MM.1S (cell line): ENCODE results near the gene TMEM169.

Experiments
- DNase-seq: peaks from one replicate; pipeline ENCODE4 v3.0.0-alpha.2; 2015
- H2AFZ ChIP-seq: fragments of 300-600 bp; sonication (generic); 2 replicates; pipeline ENCODE4 v1.6.0; 2016; ENCODE audit warnings: antibody characterized with exemption, low read length
- H3F3A ChIP-seq: fragments of 300-600 bp; sonication (generic); 2 replicates; pipeline ENCODE4 v1.6.1; 2016; ENCODE audit warnings: mild to moderate bottlenecking, antibody characterized with exemption, low read length, moderate library complexity, mixed read lengths; ENCODE audit not compliant: insufficient read depth
- H3K27ac ChIP-seq: fragments of 300-600 bp; sonication (generic); 2 replicates; pipeline ENCODE4 v1.5.1; 2016; ENCODE audit warnings: mild to moderate bottlenecking, low read length
- H3K27me3 ChIP-seq: fragments of 300-600 bp; sonication (generic); replicated peaks from 2 replicates; pipeline ENCODE4 v1.6.0; 2016; ENCODE audit warnings: low read length; ENCODE audit not compliant: insufficient read depth
- H3K36me3 ChIP-seq: fragments of 300-600 bp; sonication (generic); replicated peaks from 2 replicates; pipeline ENCODE4 v1.6.1; 2016; ENCODE audit warnings: mild to moderate bottlenecking, low read length, mixed read lengths; ENCODE audit not compliant: insufficient read depth
- H3K4me1 ChIP-seq: fragments of 300-600 bp; sonication (generic); 2 replicates; pipeline ENCODE4 v1.6.1; 2016; ENCODE audit warnings: low read length, mixed read lengths
- H3K4me2 ChIP-seq: fragments of 300-600 bp; sonication (generic); 2 replicates; pipeline ENCODE4 v1.6.0; 2016; ENCODE audit warnings: low read depth, low read length
- H3K4me3 ChIP-seq: fragments of 300-600 bp; sonication (generic); 2 replicates; pipeline ENCODE4 v1.5.1; 2016; ENCODE audit warnings: low read length, mixed read lengths
- H3K79me2 ChIP-seq: fragments of 300-600 bp; sonication (generic); 2 replicates; pipeline ENCODE4 v1.6.1; 2016; ENCODE audit warnings: mixed run types, low read length, mixed read lengths
- H3K9ac ChIP-seq: fragments of 300-600 bp; sonication (generic); 2 replicates; pipeline ENCODE4 v1.6.1; 2016; ENCODE audit warnings: low read length, mixed read lengths
- H3K9me2 ChIP-seq: fragments of 300-600 bp; sonication (generic); replicated peaks from 2 replicates; pipeline ENCODE4 v1.6.1; 2016; ENCODE audit warnings: mild to moderate bottlenecking, low read length, mixed read lengths; ENCODE audit not compliant: insufficient read depth
- H3K9me3 ChIP-seq: fragments of 300-600 bp; sonication (generic); replicated peaks from 2 replicates; pipeline ENCODE4 v1.6.1; 2016; ENCODE audit warnings: mild to moderate bottlenecking, low read length, mixed read lengths; ENCODE audit not compliant: insufficient read depth
- H4K20me1 ChIP-seq: fragments of 300-600 bp; sonication (generic); 2 replicates; pipeline ENCODE4 v1.6.1; 2016; ENCODE audit warnings: mild to moderate bottlenecking, low read length, moderate library complexity, mixed read lengths; ENCODE audit not compliant: insufficient read depth
- EZH2 ChIP-seq: fragments of 300-600 bp; sonication (generic); optimal IDR thresholded peaks from 2 replicates; pipeline ENCODE3; 2017; ENCODE audit warnings: low read depth, mild to moderate bottlenecking, antibody characterized with exemption, low read length, mixed read lengths
- EZH2phosphoT487 ChIP-seq: fragments of 300-600 bp; sonication (generic); IDR thresholded peaks from 2 replicates; pipeline ENCODE4 v1.6.1; 2018; ENCODE audit warnings: antibody characterized with exemption, low read length
- TF ChIP-seq, protein P1 (sequence below): fragments of 300-600 bp; sonication (generic); IDR thresholded peaks from 2 replicates; pipeline ENCODE4 v1.5.1; 2016; ENCODE audit warnings: antibody characterized with exemption, low read length, mixed read lengths

Gene TMEM169

DNA sequence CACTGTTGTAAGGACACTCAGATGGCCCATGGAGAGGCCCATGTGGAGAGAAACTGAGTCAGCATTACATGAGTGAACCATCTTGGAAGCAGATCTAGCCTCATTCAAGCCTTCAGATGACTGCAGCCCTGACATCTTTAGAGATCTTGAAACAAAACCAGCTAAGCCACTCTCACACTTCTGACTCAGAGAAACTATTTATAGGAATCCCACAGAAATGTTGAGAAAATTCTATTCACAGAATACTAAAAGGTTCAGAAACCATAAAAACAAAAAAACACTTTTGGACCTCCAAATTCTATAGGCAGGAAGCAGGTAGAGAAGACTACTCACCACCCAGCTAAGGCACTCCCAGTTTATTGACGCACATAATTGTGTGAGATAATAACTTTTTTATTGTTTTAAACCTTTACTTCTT lies 8.7 kb downstream of the TMEM169 start:
- Histone ChIP-seq H3K4me2 (peak overlapping the region; percentile 56), H4K20me1 (no peaks in the 10 kb centered on the region), H3K27ac (peak overlapping the region; percentile 83), H2AFZ (peak overlapping the region; percentile 22), H3K27me3 (no peaks in the 10 kb centered on the region), H3K9ac (peak overlapping the region; percentile 18; the same call in 1 of the 2 replicates), H3F3A (peaks cover 14% of the 10 kb centered on the region), H3K4me3 (no peak overlapping the region), H3K36me3 (no peaks in the 10 kb centered on the region), H3K9me3 (no peaks in the 10 kb centered on the region), H3K9me2 (no peaks in the 10 kb centered on the region), H3K4me1 (peaks cover 17% of the 10 kb centered on the region), H3K79me2 (no peaks in the 10 kb centered on the region)
- TF ChIP-seq EZH2phosphoT487 = no peak
- peak; percentile 83 for DNase-seq

DNA sequence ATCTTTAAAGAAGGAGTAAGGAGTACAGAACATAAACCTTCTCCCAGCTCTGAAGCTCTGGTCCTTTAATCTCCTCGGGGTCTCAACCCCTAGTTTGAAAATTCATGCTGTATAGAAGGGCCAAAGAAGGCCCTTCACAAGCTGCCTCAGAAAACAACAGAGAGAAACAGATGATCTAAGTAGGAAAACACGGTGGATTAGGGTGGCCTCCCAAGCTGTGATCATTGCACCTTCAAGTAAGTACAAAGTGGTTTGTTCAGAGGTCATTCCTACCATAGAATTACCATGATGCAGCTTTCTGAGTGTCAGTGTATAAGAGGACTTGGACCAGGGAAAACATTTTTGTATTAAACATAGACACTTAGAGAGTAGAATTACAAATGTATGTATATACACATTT lies 10.9 kb downstream of the TMEM169 start:
- Histone ChIP-seq H3K79me2 (no peaks in the 10 kb centered on the region), H3K4me1 (peaks cover 17% of the 10 kb centered on the region), H3K4me2 (no peak overlapping the region), H2AFZ (no peak overlapping the region), H3K4me3 (no peak overlapping the region), H3K27me3 (no peaks in the 10 kb centered on the region), H3K9ac (no peak overlapping the region), H3F3A (peaks cover 14% of the 10 kb centered on the region), H3K9me2 (no peaks in the 10 kb centered on the region), H3K9me3 (no peaks in the 10 kb centered on the region), H3K27ac (no peak overlapping the region), H3K36me3 (no peaks in the 10 kb centered on the region), H4K20me1 (no peaks in the 10 kb centered on the region)
- TF ChIP-seq, protein P1, sequence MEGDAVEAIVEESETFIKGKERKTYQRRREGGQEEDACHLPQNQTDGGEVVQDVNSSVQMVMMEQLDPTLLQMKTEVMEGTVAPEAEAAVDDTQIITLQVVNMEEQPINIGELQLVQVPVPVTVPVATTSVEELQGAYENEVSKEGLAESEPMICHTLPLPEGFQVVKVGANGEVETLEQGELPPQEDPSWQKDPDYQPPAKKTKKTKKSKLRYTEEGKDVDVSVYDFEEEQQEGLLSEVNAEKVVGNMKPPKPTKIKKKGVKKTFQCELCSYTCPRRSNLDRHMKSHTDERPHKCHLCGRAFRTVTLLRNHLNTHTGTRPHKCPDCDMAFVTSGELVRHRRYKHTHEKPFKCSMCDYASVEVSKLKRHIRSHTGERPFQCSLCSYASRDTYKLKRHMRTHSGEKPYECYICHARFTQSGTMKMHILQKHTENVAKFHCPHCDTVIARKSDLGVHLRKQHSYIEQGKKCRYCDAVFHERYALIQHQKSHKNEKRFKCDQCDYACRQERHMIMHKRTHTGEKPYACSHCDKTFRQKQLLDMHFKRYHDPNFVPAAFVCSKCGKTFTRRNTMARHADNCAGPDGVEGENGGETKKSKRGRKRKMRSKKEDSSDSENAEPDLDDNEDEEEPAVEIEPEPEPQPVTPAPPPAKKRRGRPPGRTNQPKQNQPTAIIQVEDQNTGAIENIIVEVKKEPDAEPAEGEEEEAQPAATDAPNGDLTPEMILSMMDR = no peak
- TF ChIP-seq EZH2 = no peak
- no peak for TF ChIP-seq EZH2phosphoT487
- no peak for DNase-seq

DNA sequence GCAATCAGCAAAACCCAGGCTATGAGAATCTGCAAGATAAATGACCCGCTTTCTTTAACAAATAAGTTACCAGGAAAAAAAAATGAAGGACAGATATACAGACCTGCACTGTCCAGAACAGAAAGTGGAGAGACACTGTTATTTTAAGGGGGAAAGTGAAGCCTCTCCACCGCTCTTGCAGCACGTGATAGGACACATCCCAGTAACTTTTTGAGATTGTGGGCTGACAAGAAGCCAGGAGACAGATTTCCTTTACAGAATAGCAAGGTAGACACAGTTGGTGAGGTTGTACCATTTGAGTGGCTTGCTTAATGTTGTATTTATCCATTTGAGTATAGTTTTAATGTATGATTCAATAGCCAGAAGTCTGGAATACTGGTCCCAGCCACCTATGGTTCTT lies 13.0 kb downstream of the TMEM169 start:
- no peak for DNase-seq
- H3K79me2 ChIP-seq = no peaks in the 10 kb centered on the region
- no peaks in the 10 kb centered on the region for H3K9me3 ChIP-seq
- peaks cover 14% of the 10 kb centered on the region for H3F3A ChIP-seq
- no peaks in the 10 kb centered on the region for H4K20me1 ChIP-seq
- H3K4me2 ChIP-seq = no peak overlapping the region
- no peak for TF ChIP-seq EZH2phosphoT487
- TF ChIP-seq EZH2 = no peak
- TF ChIP-seq, protein P1 = no peak
- H3K36me3 ChIP-seq = no peaks in the 10 kb centered on the region
- peaks cover 14% of the 10 kb centered on the region for H3K4me1 ChIP-seq
- H3K4me3 ChIP-seq = no peak overlapping the region
- no peaks in the 10 kb centered on the region for H3K9me2 ChIP-seq
- no peak overlapping the region for H3K9ac ChIP-seq
- no peak overlapping the region for H2AFZ ChIP-seq
- no peak overlapping the region for H3K27ac ChIP-seq
- no peaks in the 10 kb centered on the region for H3K27me3 ChIP-seq

DNA sequence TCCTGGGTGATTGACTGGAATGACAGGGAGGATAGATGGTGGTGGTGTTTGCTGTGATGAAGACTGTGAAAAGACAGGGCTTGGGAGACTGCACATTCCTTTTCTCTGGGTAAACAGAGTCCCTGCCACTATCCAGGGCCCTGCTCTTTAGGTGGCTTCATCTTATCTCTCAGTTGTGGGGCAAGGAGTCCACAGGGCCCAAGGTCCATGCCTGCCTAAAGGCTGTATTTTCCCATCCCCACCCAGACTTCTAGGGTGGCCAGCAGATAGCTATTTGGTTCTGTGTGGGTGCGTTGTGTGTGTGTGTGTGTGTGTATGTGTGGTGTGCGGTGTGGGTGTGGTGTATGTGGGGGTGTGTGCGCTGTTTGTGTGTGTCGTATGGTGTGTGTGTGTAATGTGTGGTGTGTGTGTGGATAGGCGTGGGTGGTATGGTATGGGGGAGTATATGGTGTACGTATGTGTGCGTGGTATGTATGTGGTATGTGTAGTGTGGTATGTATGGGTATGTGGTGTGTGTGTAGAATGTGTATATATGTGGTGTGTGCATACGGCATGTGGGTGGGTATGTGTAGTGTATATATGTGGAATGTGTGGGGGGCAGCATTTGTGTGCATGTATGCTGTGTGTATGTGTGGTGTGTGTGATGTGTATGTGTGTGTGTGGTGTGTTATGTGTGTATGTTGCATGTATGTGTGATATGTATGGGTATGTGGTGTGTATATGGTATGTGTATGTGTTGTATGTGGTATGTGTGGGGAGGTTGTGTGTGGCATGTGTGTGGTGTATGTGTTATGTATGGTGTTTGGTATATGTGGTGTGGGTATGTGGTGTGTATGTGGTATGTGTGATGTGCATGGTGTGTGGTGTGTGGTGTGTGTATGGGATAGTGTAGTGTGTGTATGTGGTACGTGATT lies 17.0 kb downstream of the TMEM169 start:
- Histone ChIP-seq H3F3A (no peaks in the 10 kb centered on the region), H3K4me1 (no peaks in the 10 kb centered on the region), H3K27me3 (no peaks in the 10 kb centered on the region), H3K27ac (no peak overlapping the region), H3K9ac (no peak overlapping the region), H3K9me2 (no peaks in the 10 kb centered on the region), H2AFZ (no peak overlapping the region), H3K36me3 (no peaks in the 10 kb centered on the region), H3K9me3 (no peaks in the 10 kb centered on the region), H3K4me3 (no peak overlapping the region), H3K4me2 (no peak overlapping the region), H3K79me2 (no peaks in the 10 kb centered on the region), H4K20me1 (no peaks in the 10 kb centered on the region)
- TF ChIP-seq, protein P1 = no peak
- TF ChIP-seq EZH2phosphoT487 (no peak), EZH2 (no peak)
- no peak for DNase-seq
